ENCODE measurements around the gene CD55.

Gene CD55

GRCh38 chr1:207355513-207356295, 34.2 kb downstream of the CD55 start:
- no CpG with 5 or more reads among the region's 3 CpGs for WGBS (ENCODE audit: extremely low coverage, insufficient coverage, low lambda C conversion rate)

GRCh38 chr1:207361029-207361428, 39.6 kb downstream of the CD55 start:
- H3K36me3 ChIP-seq (ENCODE audit: control insufficient read depth, insufficient read depth, low read length), result no peaks in the 10 kb centered on the region
- H3K4me1 ChIP-seq (ENCODE audit: control insufficient read depth, low read depth, low read length), result no peaks in the 10 kb centered on the region
- no peak overlapping the region for H2BK120ac ChIP-seq (ENCODE audit: low read depth, low read length)
- no peak overlapping the region for H3K4me2 ChIP-seq (ENCODE audit: low read length)
- no peaks in the 10 kb centered on the region for H3K27me3 ChIP-seq (ENCODE audit: insufficient read depth, low read length, poor library complexity)
- H3K4ac ChIP-seq (ENCODE audit: low read depth, low read length), result no peak overlapping the region
- H3K23ac ChIP-seq (ENCODE audit: low read length), result no peak overlapping the region
- H3K27ac ChIP-seq (ENCODE audit: low read depth, low read length), result no peak overlapping the region
- H3K79me2 ChIP-seq (ENCODE audit: control insufficient read depth, insufficient read depth, low read length), result no peaks in the 10 kb centered on the region
- no peak overlapping the region for H4K8ac ChIP-seq (ENCODE audit: low read depth, low read length)
- H3K56ac ChIP-seq (ENCODE audit: low read length), result no peak overlapping the region
- no peak overlapping the region for H3K9ac ChIP-seq (ENCODE audit: low read length)
- no peak for DNase-seq
- no peaks in the 10 kb centered on the region for H3K79me1 ChIP-seq (ENCODE audit: low read length)
- no peak overlapping the region for H3K4me3 ChIP-seq (ENCODE audit: low read length)
- H3K18ac ChIP-seq (ENCODE audit: low read length), result no peak overlapping the region
- H2BK15ac ChIP-seq (replicated peaks; ENCODE audit: low read depth), result no peak overlapping the region
- no peak overlapping the region for H2BK5ac ChIP-seq (ENCODE audit: low read length)
- no peak overlapping the region for H4K5ac ChIP-seq (ENCODE audit: low read length)
- no peak overlapping the region for H2AK5ac ChIP-seq (ENCODE audit: low read length)
- WGBS (ENCODE audit: extremely low coverage, insufficient coverage, low lambda C conversion rate), result no CpG with 5 or more reads among the region's 3 CpGs

More at GRCh38 chr1:207355513-207356295, 34.2 kb downstream of the CD55 start:
- no peak overlapping the region for H3K56ac ChIP-seq (ENCODE audit: low read length)
- no peaks in the 10 kb centered on the region for H3K79me2 ChIP-seq (ENCODE audit: control insufficient read depth, insufficient read depth, low read length)
- no peak for DNase-seq
- H4K5ac ChIP-seq (ENCODE audit: low read length), result no peak overlapping the region
- no peak overlapping the region for H3K4me3 ChIP-seq (ENCODE audit: low read length)
- no peaks in the 10 kb centered on the region for H3K27me3 ChIP-seq (ENCODE audit: insufficient read depth, low read length, poor library complexity)
- H2BK120ac ChIP-seq (ENCODE audit: low read depth, low read length), result no peak overlapping the region
- no peaks in the 10 kb centered on the region for H3K4me1 ChIP-seq (ENCODE audit: control insufficient read depth, low read depth, low read length)
- H3K18ac ChIP-seq (ENCODE audit: low read length), result no peak overlapping the region
- no peak overlapping the region for H3K23ac ChIP-seq (ENCODE audit: low read length)
- no peak overlapping the region for H3K27ac ChIP-seq (ENCODE audit: low read depth, low read length)
- no peak overlapping the region for H3K9ac ChIP-seq (ENCODE audit: low read length)
- H2BK15ac ChIP-seq (replicated peaks; ENCODE audit: low read depth), result no peak overlapping the region
- no peaks in the 10 kb centered on the region for H3K79me1 ChIP-seq (ENCODE audit: low read length)
- H3K36me3 ChIP-seq (ENCODE audit: control insufficient read depth, insufficient read depth, low read length), result no peaks in the 10 kb centered on the region
- no peak overlapping the region for H3K4ac ChIP-seq (ENCODE audit: low read depth, low read length)
- no peak overlapping the region for H4K8ac ChIP-seq (ENCODE audit: low read depth, low read length)
- no peak overlapping the region for H2AK5ac ChIP-seq (ENCODE audit: low read length)
- no peak overlapping the region for H3K4me2 ChIP-seq (ENCODE audit: low read length)
- H2BK5ac ChIP-seq (ENCODE audit: low read length), result no peak overlapping the region

- Histone ChIP-seq H4K5ac (ENCODE audit: low read length) (no peak overlapping the region), H3K27me3 (ENCODE audit: insufficient read depth, low read length, poor library complexity) (no peaks in the 10 kb centered on the region), H2AK5ac (ENCODE audit: low read length) (no peak overlapping the region), H3K79me1 (ENCODE audit: low read length) (no peaks in the 10 kb centered on the region), H2BK15ac (replicated peaks; ENCODE audit: low read depth) (no peak overlapping the region), H3K36me3 (ENCODE audit: control insufficient read depth, insufficient read depth, low read length) (no peaks in the 10 kb centered on the region), H3K18ac (ENCODE audit: low read length) (no peak overlapping the region), H2BK120ac (ENCODE audit: low read depth, low read length) (no peak overlapping the region), H3K79me2 (ENCODE audit: control insufficient read depth, insufficient read depth, low read length) (no peaks in the 10 kb centered on the region), H3K4me1 (ENCODE audit: control insufficient read depth, low read depth, low read length) (no peaks in the 10 kb centered on the region), H4K8ac (ENCODE audit: low read depth, low read length) (no peak overlapping the region), H3K4me2 (ENCODE audit: low read length) (no peak overlapping the region), H3K56ac (ENCODE audit: low read length) (no peak overlapping the region), H3K4me3 (ENCODE audit: low read length) (no peak overlapping the region), H3K23ac (ENCODE audit: low read length) (no peak overlapping the region), H3K4ac (ENCODE audit: low read depth, low read length) (no peak overlapping the region), H2BK5ac (ENCODE audit: low read length) (no peak overlapping the region), H3K27ac (ENCODE audit: low read depth, low read length) (no peak overlapping the region), H3K9ac (ENCODE audit: low read length) (no peak overlapping the region)
- no peak for DNase-seq
- no CpG with 5 or more reads among the region's 2 CpGs for WGBS (ENCODE audit: extremely low coverage, insufficient coverage, low lambda C conversion rate)
These were observed 40.4 kb downstream of the CD55 start for GRCh38 chr1:207361889-207362288.

GRCh38 chr1:207362962-207363860, 41.7 kb downstream of the CD55 start:
- H4K5ac ChIP-seq (ENCODE audit: low read length), result no peak overlapping the region
- H3K9ac ChIP-seq (ENCODE audit: low read length), result no peak overlapping the region
- H3K4me2 ChIP-seq (ENCODE audit: low read length), result no peak overlapping the region
- no peak overlapping the region for H3K4me3 ChIP-seq (ENCODE audit: low read length)
- no peak overlapping the region for H2BK120ac ChIP-seq (ENCODE audit: low read depth, low read length)
- H3K27me3 ChIP-seq (ENCODE audit: insufficient read depth, low read length, poor library complexity), result no peaks in the 10 kb centered on the region
- H3K36me3 ChIP-seq (ENCODE audit: control insufficient read depth, insufficient read depth, low read length), result no peaks in the 10 kb centered on the region
- WGBS (ENCODE audit: extremely low coverage, insufficient coverage, low lambda C conversion rate), result no CpG with 5 or more reads among the region's 6 CpGs
- no peak for DNase-seq
- no peak overlapping the region for H3K27ac ChIP-seq (ENCODE audit: low read depth, low read length)
- H3K4me1 ChIP-seq (ENCODE audit: control insufficient read depth, low read depth, low read length), result no peaks in the 10 kb centered on the region
- no peaks in the 10 kb centered on the region for H3K79me2 ChIP-seq (ENCODE audit: control insufficient read depth, insufficient read depth, low read length)
- no peak overlapping the region for H3K4ac ChIP-seq (ENCODE audit: low read depth, low read length)
- H4K8ac ChIP-seq (ENCODE audit: low read depth, low read length), result no peak overlapping the region
- no peaks in the 10 kb centered on the region for H3K79me1 ChIP-seq (ENCODE audit: low read length)
- H3K56ac ChIP-seq (ENCODE audit: low read length), result no peak overlapping the region
- no peak overlapping the region for H3K23ac ChIP-seq (ENCODE audit: low read length)
- no peak overlapping the region for H2AK5ac ChIP-seq (ENCODE audit: low read length)
- H2BK5ac ChIP-seq (ENCODE audit: low read length), result no peak overlapping the region
- H2BK15ac ChIP-seq (replicated peaks; ENCODE audit: low read depth), result no peak overlapping the region
- H3K18ac ChIP-seq (ENCODE audit: low read length), result no peak overlapping the region

- no peaks in the 10 kb centered on the region for H3K79me2 ChIP-seq (ENCODE audit: control insufficient read depth, insufficient read depth, low read length)
These were observed 42.4 kb downstream of the CD55 start for GRCh38 chr1:207363871-207364270.

More at GRCh38 chr1:207363871-207364270, 42.4 kb downstream of the CD55 start:
- H2BK120ac ChIP-seq (ENCODE audit: low read depth, low read length), result no peak overlapping the region
- no peaks in the 10 kb centered on the region for H3K79me1 ChIP-seq (ENCODE audit: low read length)
- no peaks in the 10 kb centered on the region for H3K36me3 ChIP-seq (ENCODE audit: control insufficient read depth, insufficient read depth, low read length)
- no peak overlapping the region for H2BK5ac ChIP-seq (ENCODE audit: low read length)
- no peaks in the 10 kb centered on the region for H3K4me1 ChIP-seq (ENCODE audit: control insufficient read depth, low read depth, low read length)
- no peak overlapping the region for H2AK5ac ChIP-seq (ENCODE audit: low read length)
- H3K27ac ChIP-seq (ENCODE audit: low read depth, low read length), result no peak overlapping the region
- H3K23ac ChIP-seq (ENCODE audit: low read length), result no peak overlapping the region
- no peak overlapping the region for H3K4me2 ChIP-seq (ENCODE audit: low read length)
- H3K56ac ChIP-seq (ENCODE audit: low read length), result no peak overlapping the region
- no peak overlapping the region for H3K4me3 ChIP-seq (ENCODE audit: low read length)
- no peak overlapping the region for H4K8ac ChIP-seq (ENCODE audit: low read depth, low read length)
- no peak overlapping the region for H3K9ac ChIP-seq (ENCODE audit: low read length)
- H3K4ac ChIP-seq (ENCODE audit: low read depth, low read length), result no peak overlapping the region
- H3K18ac ChIP-seq (ENCODE audit: low read length), result no peak overlapping the region
- H3K27me3 ChIP-seq (ENCODE audit: insufficient read depth, low read length, poor library complexity), result no peaks in the 10 kb centered on the region
- no peak overlapping the region for H2BK15ac ChIP-seq (replicated peaks; ENCODE audit: low read depth)
- H4K5ac ChIP-seq (ENCODE audit: low read length), result no peak overlapping the region
- DNase-seq, result no peak
